GM04504 (cell line): Measurements from ENCODE around the gene APBA1.

Experiments used
- DNase-seq: peaks from one replicate; pipeline ENCODE4 v3.0.0-alpha.2; 2012; ENCODE audit warnings: low read depth

Gene APBA1

GRCh38 chr9:69397384-69398214, 274.6 kb downstream of the APBA1 start:
- no peak for DNase-seq

- DNase-seq, result no peak
Measured at GRCh38 chr9:69396759-69397158, 275.4 kb downstream of the APBA1 start.

- no peak for DNase-seq
Measured at GRCh38 chr9:69395718-69396117, 276.5 kb downstream of the APBA1 start.

GRCh38 chr9:69393425-69393824, 278.7 kb downstream of the APBA1 start:
- no peak for DNase-seq

GRCh38 chr9:69392826-69393225, 279.3 kb downstream of the APBA1 start:
- no peak for DNase-seq

GRCh38 chr9:69391946-69392345, 280.2 kb downstream of the APBA1 start:
- no peak for DNase-seq

- no peak for DNase-seq
Measured at GRCh38 chr9:69391487-69391886, 280.7 kb downstream of the APBA1 start.

- DNase-seq, result no peak
Measured at GRCh38 chr9:69389437-69389995, 282.7 kb downstream of the APBA1 start.

GRCh38 chr9:69388596-69388995, 283.6 kb downstream of the APBA1 start:
- DNase-seq, result no peak

GRCh38 chr9:69386651-69387050, 285.5 kb downstream of the APBA1 start:
- DNase-seq, result no peak

- no peak for DNase-seq
Measured at GRCh38 chr9:69385581-69386033, 286.6 kb downstream of the APBA1 start.

- no peak for DNase-seq
Measured at GRCh38 chr9:69382135-69382534, 290.0 kb downstream of the APBA1 start.

- no peak for DNase-seq
Measured at GRCh38 chr9:69380811-69381210, 291.4 kb downstream of the APBA1 start.

GRCh38 chr9:69380301-69380700, 291.9 kb downstream of the APBA1 start:
- DNase-seq, result no peak

- DNase-seq, result no peak
Measured at GRCh38 chr9:69379270-69379982, 292.7 kb downstream of the APBA1 start.

- no peak for DNase-seq
Measured at GRCh38 chr9:69377981-69378380, 294.2 kb downstream of the APBA1 start.
